GM12892 (cell line): ENCODE measurements around the gene SP8. TPM values are rescaled to one million over a fixed set of nuclear protein-coding genes. Genes with fewer than 3 reads are reported as not detected.
"Not testable (repeated sequence)": the region's sequence is repeated elsewhere in the genome, so short reads cannot be mapped to it uniquely, and the experiment has no call there.

Experiments used
- DNase-seq: peaks from one replicate; pipeline ENCODE4 v3.0.0; 2011; ENCODE audit not compliant: insufficient read length
- FAIRE-seq: peaks from 2 replicates; lab custom pipeline; 2011; peaks lifted over from hg19 to GRCh38; lab: Jason Lieb, UNC
- POLR2A ChIP-seq: IDR thresholded peaks from 2 replicates; pipeline ENCODE4 v1.6.1; 2011; ENCODE audit warnings: low read depth, low read length, control low read depth
- POLR2AphosphoS5 ChIP-seq: IDR thresholded peaks from 2 replicates; pipeline ENCODE4 v1.6.1; 2011; ENCODE audit warnings: low read depth, low read length, control low read depth
- TAF1 ChIP-seq: IDR thresholded peaks from 2 replicates; pipeline ENCODE4 v1.6.1; 2011; ENCODE audit warnings: low read depth, mild to moderate bottlenecking, control low read depth, low read length, borderline replicate concordance
- polyA plus RNA-seq: library from polyadenylated mRNA; unstranded; fragments of >200 nt; gene quantifications from one replicate; pipeline ENCODE4 v1.2.1, GENCODE V29; 2012; ENCODE audit warnings: missing spikeins, inconsistent platforms; ENCODE audit not compliant: missing spikeins

Gene SP8
- not detected for polyA plus RNA-seq

DNA sequence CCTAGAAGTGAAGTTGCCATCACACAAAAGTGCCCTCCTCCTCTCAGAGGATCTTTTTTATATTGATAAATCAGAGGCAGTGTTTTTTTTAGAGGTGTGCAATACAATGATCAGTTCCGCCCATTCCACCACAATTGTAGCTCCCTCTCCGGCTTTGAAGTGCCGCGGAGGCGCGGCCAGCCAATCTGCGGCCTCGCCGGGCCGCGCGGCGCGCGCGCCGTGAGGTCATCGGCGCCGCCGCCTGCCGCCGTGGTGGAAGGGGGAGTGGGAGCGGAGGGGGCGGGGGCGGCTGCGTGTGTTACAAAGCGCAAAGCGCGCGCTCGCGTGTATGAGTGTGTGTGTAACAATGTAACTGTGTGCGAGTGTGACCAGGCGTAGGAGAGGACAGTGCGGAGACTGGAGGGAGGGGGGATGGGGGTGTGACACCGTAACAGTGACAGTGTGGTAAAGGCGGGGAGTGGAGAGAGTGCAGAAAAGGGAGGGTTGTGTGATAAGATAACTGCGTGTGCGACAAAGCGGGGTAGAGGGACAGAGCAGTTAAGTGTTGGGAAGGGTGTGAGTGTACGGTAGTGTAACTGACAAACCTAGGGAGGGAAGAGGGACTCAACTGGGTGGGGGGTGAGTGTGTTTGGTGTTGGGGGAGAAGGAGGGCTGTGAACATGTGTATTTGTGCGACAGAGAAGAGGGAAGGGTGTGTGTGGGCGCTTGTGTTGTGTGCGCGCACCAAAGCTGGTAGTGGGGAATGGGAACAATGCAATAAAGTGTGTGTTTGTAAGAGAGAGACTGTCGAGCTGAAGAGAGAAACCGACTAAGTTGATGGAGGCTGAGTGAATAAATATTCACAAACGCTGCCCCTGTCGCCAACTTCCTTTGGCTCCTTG lies at the start of gene SP8:
Gene SP8, minus strand, starts transcription at position 108 of the 881 bp plus-strand sequence. Its CDS starts 88 bp downstream, at position 20.
- FAIRE-seq (no peak), DNase-seq (no peak)
- no peak for TF ChIP-seq POLR2AphosphoS5
- TF ChIP-seq POLR2A: no peak
- no peak for TF ChIP-seq TAF1

DNA sequence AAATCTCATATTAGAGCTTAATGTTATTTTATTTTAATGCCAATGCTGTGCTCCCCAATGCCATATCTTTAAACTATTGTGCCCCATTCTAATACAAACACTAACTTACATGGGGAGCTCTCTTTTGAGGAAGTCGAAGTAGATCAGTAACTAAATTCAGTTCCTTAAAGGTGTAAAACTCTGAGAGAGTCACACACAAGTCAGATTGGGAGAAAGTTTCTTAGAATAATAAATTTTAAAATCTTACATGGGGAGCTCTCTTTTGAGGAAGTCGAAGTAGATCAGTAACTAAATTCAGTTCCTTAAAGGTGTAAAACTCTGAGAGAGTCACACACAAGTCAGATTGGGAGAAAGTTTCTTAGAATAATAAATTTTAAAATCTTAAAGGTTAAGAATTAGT lies 49.7 kb upstream of the SP8 start:
- DNase-seq, FAIRE-seq: not testable (repeated sequence)

DNA sequence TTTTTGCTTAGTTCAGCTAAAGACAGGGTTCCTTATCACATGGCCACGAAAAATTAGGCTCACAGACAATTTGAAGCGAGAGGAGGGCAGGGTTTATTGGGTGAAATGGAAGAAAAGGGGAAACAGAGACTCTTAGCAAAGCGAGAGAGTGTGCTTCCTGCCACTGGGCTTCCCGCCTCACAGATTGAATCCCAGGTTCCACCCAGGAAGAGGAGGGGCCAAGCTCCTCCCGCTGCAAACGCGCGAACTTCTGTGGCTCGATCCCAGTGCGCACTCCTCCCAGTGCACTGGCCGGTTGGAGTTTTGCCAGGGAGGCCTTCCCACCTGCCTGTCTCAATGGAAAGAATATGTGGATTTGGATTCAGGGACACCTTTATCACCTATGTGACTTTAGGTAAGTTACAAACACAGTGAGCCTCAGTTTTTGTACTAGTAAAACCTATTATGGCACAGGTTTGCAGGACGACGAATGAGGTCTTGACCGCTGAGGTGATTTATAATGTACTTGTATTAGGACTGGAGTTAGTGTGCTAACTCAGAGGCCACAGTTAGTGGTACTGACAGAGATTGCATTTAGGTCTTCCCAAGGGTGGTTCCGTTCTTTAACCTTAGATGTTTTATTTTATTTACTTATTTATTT lies 48.5 kb upstream of the SP8 start:
- TF ChIP-seq POLR2A (no peak), POLR2AphosphoS5 (no peak), TAF1 (no peak)
- FAIRE-seq (no peak), DNase-seq (no peak)

DNA sequence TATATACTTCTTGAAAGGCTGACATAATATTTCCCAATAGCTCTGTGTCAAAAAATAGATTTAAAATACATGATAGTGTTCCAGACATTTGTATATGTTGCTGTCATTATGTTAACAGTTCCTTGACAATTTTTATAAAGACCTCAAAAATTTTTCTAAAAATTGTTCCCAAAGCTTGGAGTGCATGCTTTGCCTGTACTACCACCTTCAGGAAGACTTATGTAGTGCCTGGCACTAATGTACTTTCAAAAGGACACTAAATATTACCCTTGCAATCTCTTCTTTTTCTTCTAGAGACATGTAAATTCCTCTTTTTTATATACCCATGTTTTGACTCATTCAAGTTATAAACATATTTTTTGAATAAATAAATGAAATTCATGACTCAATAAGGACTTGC lies 48.0 kb upstream of the SP8 start:
- DNase-seq (no peak), FAIRE-seq (no peak)
- TF ChIP-seq POLR2AphosphoS5 (no peak), POLR2A (no peak), TAF1 (no peak)

DNA sequence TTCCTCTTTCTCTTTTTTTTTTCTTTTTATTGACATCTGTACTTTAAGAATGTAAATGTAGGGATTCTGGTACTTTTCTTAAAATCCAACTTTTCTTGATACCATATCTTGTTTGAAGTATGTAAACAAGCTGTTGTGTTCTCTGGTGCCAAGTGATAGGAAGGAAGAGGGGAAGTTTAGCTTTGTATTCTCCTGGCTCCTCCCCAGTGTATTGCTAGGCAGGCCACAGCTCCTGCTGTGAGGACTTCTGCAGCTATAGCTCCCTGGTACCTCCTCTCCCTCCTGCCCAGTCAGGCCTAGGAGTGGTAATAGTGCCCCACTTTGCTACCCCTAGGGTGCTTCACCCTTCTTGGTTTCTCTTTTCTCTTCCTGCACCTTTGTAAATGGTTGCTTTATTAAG lies 45.3 kb upstream of the SP8 start:
- no peak for TF ChIP-seq TAF1
- TF ChIP-seq POLR2A: no peak
- TF ChIP-seq POLR2AphosphoS5: no peak
- FAIRE-seq (no peak), DNase-seq (no peak)

DNA sequence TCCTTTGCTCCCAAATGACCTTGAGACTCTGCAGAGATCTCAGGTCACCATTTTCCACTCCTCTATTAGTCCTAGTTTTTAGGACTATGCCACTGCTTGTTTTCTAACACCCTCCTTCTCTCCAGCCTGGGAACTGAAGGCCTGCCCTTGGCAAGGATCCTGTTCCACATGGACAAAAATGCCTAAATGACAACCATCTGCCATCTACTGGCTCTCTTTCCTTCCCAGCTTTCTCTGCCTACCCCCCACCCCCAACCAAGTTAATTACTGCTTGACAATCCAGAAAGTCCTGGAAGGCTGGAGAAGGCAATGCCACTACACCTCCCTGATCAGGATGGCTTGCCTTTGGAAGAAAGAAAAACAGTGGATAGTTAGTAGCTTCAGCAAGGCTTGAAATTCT lies 44.8 kb upstream of the SP8 start:
- FAIRE-seq (no peak), DNase-seq (no peak)
- TF ChIP-seq POLR2AphosphoS5 (no peak), TAF1 (no peak), POLR2A (no peak)

DNA sequence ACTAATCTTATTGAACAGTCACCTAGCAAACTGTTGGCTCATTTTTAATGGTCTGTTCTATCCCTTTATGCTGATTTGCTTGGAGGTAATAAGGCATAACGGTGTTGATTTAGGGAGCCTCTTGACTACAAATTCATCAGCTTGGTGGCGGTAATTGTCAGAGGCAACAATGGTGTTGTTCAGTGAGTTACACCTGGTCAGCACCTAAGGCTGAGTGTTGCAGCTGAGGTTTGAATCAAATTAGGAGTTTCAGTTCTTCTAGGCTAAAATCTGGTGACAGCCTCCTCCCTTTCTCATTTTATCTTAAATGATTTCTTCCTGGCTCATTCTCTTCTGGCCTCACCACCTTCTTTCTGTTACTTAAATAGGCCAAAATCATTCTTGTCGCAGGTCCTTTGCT lies 42.3 kb upstream of the SP8 start:
- DNase-seq (no peak), FAIRE-seq (no peak)
- TF ChIP-seq TAF1 (no peak), POLR2AphosphoS5 (no peak), POLR2A (no peak)

DNA sequence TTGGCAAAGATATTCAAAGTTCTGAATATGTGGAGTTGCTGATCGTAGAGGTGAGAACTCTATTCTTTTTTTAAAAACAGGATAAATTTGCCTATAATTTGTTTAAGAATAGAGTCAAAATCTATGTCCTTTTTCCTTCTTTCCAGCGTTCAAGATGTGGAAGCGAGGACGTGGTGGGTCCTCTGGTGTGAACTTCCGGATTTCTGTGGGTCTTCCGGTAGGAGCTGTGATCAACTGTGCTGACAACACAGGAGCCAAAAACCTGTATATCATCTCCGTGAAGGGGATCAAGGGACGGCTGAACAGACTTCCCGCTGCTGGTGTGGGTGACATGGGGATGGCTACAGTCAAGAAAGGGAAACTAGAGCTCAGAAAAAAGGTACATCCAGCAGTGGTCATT lies 40.5 kb upstream of the SP8 start:
- TF ChIP-seq POLR2A: no peak
- no peak for TF ChIP-seq POLR2AphosphoS5
- no peak for TF ChIP-seq TAF1
- no peak for FAIRE-seq
- no peak for DNase-seq

DNA sequence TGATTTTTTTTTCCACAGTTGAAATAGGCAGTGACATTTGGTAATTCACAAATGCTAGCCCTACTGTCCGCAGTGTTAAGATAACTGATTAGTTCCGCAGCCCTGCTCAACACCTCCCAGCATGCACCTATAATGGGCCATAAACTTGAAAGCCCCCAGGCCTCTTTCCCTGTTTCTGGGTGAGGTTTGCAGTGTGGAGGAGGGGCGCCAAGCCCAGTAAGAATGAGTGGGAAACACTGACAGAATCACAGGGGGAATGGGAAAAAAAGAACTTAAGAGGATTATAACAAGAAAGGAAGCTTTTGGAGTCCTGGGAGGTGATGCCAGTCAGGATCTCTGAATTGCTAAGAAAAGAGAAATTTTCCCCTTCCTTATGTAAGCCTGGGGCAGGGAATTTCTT lies 39.6 kb upstream of the SP8 start:
- DNase-seq (no peak), FAIRE-seq (no peak)
- TF ChIP-seq POLR2AphosphoS5: no peak

DNA sequence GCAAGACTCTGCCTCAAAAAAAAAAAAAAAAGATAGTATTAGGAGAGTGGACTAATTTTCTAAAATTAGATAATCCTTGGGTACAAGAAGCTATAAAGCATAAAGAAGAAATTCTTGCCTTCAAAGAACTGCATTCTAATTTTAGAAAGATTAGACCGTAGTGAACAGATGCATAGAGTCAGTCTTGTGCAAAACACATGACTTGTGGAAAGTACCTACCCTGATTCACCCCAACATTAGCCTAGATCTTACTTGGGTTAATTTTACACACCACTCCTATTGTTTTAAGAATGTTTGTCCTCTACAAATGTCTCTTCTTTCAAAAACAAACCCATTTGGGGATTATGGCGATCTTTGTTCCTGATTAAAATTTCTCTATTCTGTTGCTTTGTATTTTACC lies 38.9 kb upstream of the SP8 start:
- TF ChIP-seq POLR2A: no peak
- TF ChIP-seq TAF1: no peak
- no peak for TF ChIP-seq POLR2AphosphoS5
- DNase-seq (no peak), FAIRE-seq (no peak)

DNA sequence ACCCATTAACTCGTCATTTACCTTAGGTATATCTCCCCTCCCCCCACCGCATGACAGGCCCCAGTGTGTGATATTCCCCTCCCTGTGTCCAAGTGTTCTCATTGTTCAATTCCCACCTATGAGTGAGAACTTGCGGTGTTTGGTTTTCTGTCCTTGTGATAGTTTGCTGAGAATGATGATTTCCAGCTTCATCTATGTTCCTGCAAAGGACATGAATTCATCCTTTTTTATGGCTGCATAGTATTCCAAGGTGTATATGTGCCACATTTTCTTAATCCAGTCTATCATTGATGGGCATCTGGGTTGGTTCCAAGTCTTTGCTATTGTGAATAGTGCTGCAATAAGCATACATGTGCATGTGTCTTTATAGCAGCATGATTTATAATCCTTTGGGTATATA lies 34.7 kb upstream of the SP8 start:
- FAIRE-seq, DNase-seq: not testable (repeated sequence)

DNA sequence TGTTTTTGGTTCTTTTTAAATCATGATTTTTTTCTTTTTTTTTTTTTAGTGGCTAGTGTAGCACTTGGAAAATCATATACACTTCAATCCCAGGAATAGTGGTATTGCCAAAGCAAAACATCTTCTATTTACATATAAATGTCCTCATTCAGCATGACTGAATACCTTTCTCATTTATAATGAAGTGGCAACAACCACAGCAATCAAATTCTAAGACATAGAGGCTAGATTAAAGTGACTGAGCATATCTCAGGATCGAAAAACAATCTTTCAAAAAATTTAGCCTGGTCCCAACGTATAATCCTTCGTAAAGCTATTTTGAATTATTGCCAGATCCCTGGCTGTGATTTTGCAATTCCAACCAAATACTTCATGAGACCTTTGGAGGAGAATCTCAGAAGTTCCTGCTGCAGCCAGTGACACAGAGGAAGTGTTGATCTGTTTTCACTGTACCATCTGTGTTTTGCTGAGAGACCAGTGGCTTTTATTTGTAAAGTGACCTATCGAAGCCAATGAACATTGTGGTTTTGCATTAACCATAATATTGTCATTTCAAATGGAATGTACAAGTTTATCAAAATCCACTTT lies 29.8 kb upstream of the SP8 start:
- TF ChIP-seq POLR2A (no peak), TAF1 (no peak), POLR2AphosphoS5 (no peak)
- FAIRE-seq: no peak
- no peak for DNase-seq
